ACHN (cell line): ENCODE results near the gene GBE1.
"Not testable (repeated sequence)": the region's sequence is repeated elsewhere in the genome, so short reads cannot be mapped to it uniquely, and the experiment has no call there.

Experiments used
- DNase-seq: peaks from one replicate; pipeline ENCODE4 v3.0.0-alpha.2; 2015
- in situ Hi-C: cut with HindIII; loops from 2 replicates; pipeline ENCODE4 v1.10.0; 2017; ENCODE audit warnings: low sequenced_read_pairs, low pct_ligation_motif_present, low pct_unique_long_range_greater_than_20kb

Gene GBE1

GRCh38 chr3:81760924-81761903 is at the start of gene GBE1:
Gene GBE1, minus strand, starts transcription at chr3:81761645. Its CDS starts 128 bp downstream, at chr3:81761517.
- peak; percentile 90 for DNase-seq
- in situ Hi-C loops, result no loop called here

- in situ Hi-C loops, result no loop called here
- no peak for DNase-seq
These were observed 47.5 kb upstream of the GBE1 start for GRCh38 chr3:81808900-81809299.

GRCh38 chr3:81799403-81799802 is 38.0 kb upstream of the GBE1 start:
- in situ Hi-C loops, result no loop called here

GRCh38 chr3:81793410-81793809 is 32.0 kb upstream of the GBE1 start:
- no peak for DNase-seq
- in situ Hi-C loops, result no loop called here

More at GRCh38 chr3:81799403-81799802, 38.0 kb upstream of the GBE1 start:
- no peak for DNase-seq

- DNase-seq, result no peak
- in situ Hi-C loops, result no loop called here
These were observed 28.7 kb upstream of the GBE1 start for GRCh38 chr3:81790117-81790516.

- DNase-seq, result no peak
- in situ Hi-C loops, result no loop called here
These were observed 28.2 kb upstream of the GBE1 start for GRCh38 chr3:81789691-81790090.

GRCh38 chr3:81788610-81789009 is 27.2 kb upstream of the GBE1 start:
- DNase-seq, result no peak
- in situ Hi-C loops, result no loop called here

GRCh38 chr3:81788044-81788443 is 26.6 kb upstream of the GBE1 start:
- in situ Hi-C loops, result no loop called here
- DNase-seq, result no peak

- in situ Hi-C loops, result no loop called here
- no peak for DNase-seq
These were observed 21.1 kb upstream of the GBE1 start for GRCh38 chr3:81782585-81782984.

GRCh38 chr3:81778678-81779182 is 17.3 kb upstream of the GBE1 start:
- DNase-seq, result no peak
- in situ Hi-C loops, result no loop called here

- in situ Hi-C loops, result no loop called here
- DNase-seq, result no peak
These were observed 15.2 kb upstream of the GBE1 start for GRCh38 chr3:81776643-81777042.

- DNase-seq, result no peak
- in situ Hi-C loops, result no loop called here
These were observed 9.3 kb upstream of the GBE1 start for GRCh38 chr3:81770710-81771109.

GRCh38 chr3:81769299-81769698 is 7.9 kb upstream of the GBE1 start:
- no peak for DNase-seq
- in situ Hi-C loops, result no loop called here

GRCh38 chr3:81767250-81767859 is 5.9 kb upstream of the GBE1 start:
- DNase-seq, in situ Hi-C loops: not testable (repeated sequence)

- DNase-seq, result no peak
- in situ Hi-C loops, result no loop called here
These were observed 4.0 kb upstream of the GBE1 start for GRCh38 chr3:81765400-81765799.

- in situ Hi-C loops, result no loop called here
- DNase-seq, result no peak
These were observed 3.2 kb upstream of the GBE1 start for GRCh38 chr3:81764665-81765064.

GRCh38 chr3:81764002-81764401 is 2.6 kb upstream of the GBE1 start:
- DNase-seq, result peak; percentile 13
- in situ Hi-C loops, result no loop called here

GRCh38 chr3:81763001-81763400 is 1.6 kb upstream of the GBE1 start:
- in situ Hi-C loops, result no loop called here
- no peak for DNase-seq

- in situ Hi-C loops, result no loop called here
- peak; percentile 47 for DNase-seq
These were observed 597 bp upstream of the GBE1 start for GRCh38 chr3:81761904-81762580.
